NCI-H2107 treated with DMSO at 0.1 percent for 48 hours (cell line): Measurements from ENCODE around the gene ADAMTS7.
"Not testable (repeated sequence)": the region's sequence is repeated elsewhere in the genome, so short reads cannot be mapped to it uniquely, and the experiment has no call there.

ENCODE experiments used
- DNase-seq: peaks from one replicate; lab custom pipeline; 2025; ENCODE audit not compliant: unreplicated experiment; lab: John Stamatoyannopoulos, UW

The ADAMTS7 gene

DNA sequence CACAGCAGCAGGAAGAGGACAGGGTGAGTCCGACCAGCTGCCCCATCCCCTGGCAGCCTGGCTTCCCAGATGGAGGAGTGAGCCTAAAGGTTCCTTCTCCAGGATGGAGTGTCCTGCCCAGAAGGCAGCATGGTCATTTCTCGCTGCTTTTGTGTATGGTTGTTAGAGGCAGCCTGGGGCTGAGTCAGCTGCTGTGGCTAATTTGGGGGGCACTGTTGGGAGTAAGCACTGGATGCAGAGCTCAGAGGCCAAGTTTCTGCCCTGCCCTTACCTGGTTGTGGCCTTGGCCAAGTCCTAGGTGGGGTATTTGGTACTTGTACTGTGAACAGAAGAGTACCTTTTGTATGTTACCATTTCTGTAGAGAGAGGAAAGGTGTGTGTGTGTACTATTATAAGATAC lies 78.6 kb downstream of the ADAMTS7 start:
- no peak for DNase-seq

DNA sequence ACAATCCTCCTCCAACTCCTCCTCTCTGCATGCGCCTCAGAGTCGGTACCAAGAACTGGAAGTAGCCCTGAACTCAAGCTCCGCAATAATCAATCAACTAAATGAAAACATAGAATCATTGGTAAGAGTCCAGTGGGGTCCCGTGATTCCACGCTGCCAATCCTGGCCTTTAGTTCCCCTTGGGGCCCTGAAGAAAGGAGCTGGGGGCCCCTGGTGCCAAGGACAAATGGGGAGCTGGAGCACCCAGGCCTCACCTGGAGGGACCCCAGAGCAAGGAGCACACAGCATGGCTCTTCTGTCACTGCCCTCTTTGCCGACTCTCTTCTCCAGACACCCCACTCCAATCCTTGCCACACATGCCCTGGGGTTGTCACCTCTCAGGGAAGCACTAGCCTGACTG lies 80.3 kb downstream of the ADAMTS7 start:
- DNase-seq: no peak

DNA sequence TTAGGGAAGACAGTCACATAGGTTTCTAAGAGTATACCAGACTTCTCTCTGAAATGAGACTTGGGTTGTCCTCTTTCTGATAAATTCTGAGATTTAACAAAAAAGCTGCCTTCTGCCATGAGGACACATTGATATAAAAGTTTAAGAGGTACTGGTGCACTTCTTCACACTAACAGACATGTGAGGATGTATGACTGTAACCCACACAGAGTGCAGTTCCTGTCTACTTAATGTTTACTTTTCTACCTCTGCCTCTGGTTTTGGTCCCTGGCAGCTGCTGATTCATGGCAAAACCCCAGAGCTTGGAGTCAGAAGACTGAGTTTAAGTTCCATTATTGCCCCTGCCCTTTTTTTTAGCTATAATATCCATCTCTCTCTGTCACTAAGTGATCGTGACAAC lies 82.8 kb downstream of the ADAMTS7 start:
- not testable (repeated sequence) for DNase-seq

DNA sequence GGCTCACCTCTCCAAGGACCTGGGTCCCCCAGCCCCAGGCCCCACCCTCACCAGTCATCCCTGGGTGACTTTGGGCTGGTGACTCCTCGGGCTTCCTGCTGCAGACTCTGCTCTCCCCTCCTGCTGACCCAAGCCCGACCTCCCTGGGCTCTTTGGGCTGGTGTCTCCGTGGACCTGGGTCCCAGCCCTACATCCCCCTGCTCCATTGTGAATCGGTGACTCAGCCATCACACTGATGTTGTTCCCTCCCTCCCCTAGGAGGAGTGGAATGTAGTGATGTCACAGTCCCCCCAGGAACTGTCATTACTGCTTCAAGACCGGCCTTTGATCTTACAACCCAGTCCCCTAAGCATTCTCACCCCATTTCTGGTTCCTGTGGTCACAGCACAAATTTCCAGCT lies 83.7 kb downstream of the ADAMTS7 start:
- no peak for DNase-seq

GRCh38 chr15:78726870-78727551 lies 84.3 kb downstream of the ADAMTS7 start:
- DNase-seq: no peak

DNA sequence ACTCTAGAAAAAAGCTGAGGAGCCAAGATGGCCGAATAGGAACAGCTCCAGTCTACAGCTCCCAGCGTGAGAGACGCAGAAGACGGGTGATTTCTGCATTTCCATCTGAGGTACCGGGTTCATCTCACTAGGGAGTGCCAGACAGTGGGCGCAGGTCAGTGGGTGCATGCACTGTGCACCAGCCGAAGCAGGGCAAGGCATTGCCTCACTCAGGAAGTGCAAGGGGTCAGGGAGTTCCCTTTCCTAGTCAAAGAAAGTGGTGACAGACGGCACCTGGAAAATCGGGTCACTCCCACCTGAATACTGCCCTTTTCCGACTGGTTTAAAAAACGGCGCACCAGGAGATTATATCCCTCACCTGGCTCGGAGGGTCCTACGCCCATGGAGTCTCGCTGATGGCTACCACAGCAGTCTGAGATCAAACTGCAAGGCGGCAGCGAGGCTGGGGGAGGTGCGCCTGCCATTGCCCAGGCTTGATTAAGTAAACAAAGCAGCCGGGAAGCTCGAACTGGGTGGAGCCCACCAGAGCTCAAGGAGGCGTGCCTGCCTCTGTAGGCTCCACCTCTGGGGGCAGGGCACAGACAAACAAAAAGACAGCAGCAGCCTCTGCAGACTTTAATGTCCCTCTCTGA lies 91.3 kb downstream of the ADAMTS7 start:
- not testable (repeated sequence) for DNase-seq

- DNase-seq: no peak
Measured at GRCh38 chr15:78718837-78719236, 92.4 kb downstream of the ADAMTS7 start.

- DNase-seq: no peak
Measured at GRCh38 chr15:78717956-78718656, 93.2 kb downstream of the ADAMTS7 start.

DNA sequence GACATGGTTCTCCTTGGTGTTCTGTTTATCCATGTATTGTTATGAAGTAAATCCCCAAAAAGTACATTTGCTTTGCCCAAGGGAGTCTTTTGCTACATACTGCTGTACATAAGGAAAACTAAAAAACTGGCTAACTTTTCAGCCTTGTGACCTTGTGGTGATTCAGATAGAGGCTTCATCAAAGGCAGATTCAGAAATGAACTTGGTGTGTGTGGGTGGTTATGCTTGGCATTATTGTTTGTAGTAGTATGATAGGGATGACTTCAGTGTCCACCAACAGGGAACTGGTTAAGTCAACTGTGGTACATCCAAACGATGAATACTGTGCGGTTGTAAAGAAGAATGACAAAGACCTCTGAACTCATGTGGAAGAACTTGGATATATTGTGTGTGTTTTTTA lies 94.6 kb downstream of the ADAMTS7 start:
- no peak for DNase-seq

- DNase-seq: no peak
Measured at GRCh38 chr15:78715930-78716329, 95.3 kb downstream of the ADAMTS7 start.

DNA sequence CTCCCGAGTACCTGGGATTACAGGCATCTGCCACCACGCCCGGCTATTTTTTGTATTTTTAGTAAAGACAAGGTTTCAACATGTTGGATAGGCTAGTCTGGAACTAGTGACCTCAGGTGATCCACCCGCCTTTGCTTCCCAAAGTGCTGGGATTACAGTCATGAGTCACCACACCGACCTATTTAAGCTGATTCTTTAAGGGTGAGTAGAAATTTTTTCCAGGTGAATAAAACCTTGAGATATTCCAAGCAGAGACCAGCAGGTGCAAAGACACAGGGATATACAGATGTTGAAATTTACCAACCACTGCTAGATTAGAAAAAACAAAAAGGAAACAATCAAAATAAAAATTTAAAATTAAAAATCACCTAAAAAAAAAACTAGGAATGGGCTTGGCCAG lies 95.8 kb downstream of the ADAMTS7 start:
- no peak for DNase-seq

DNA sequence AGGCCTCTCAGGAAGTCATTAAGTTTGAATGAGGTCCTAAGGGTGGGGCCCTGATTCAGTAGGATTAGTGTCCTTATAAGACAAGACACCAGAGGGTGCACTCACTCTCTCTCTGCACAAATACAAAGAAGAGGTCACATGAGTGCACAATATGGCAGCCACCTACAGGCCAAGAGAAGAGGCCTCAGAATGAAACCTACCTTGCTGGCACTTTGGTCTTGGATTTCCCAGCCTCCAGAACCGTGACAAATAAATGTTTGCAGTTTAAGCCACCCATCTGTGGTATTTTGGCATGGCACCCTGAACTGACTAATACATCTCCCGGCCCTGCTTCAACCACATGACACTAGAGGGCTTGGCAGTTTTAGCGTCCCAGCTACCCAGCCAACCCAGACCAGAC lies 96.4 kb downstream of the ADAMTS7 start:
- DNase-seq: no peak

DNA sequence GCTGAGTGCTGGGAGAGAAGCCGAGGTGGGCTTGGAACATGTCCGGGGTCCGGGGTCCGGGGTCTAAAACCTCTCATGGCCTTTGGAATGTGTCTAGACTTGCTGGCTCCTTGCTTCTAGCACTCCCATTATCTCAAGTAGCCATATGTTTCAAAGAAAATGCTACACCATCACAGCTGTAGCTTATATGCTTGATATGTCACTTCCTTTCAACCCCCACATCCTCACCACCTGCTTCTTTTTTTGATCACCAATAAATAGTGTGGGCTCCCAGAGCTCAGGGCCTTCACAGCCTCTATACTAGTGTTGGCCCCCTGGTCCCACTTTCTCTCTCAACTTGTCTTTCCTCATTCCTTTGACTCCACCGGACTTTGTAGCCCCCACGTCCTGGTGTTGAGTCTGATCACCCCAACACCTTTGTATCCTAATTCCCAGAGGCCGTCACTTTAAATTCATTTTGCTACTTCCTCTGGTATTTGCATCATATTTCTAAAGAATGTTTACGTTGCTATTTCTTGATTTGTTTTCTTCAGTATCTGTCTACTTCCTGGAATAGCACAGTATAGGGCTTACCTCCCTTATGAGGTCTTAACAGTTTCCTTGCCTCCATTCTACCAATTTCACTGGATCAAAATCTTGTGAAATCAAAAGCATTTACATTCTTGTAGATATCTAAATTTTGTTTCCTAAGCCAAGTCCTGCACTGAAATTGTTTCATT lies 98.3 kb downstream of the ADAMTS7 start:
- DNase-seq: no peak

GRCh38 chr15:78711638-78712037 lies 99.6 kb downstream of the ADAMTS7 start:
- DNase-seq: no peak

DNA sequence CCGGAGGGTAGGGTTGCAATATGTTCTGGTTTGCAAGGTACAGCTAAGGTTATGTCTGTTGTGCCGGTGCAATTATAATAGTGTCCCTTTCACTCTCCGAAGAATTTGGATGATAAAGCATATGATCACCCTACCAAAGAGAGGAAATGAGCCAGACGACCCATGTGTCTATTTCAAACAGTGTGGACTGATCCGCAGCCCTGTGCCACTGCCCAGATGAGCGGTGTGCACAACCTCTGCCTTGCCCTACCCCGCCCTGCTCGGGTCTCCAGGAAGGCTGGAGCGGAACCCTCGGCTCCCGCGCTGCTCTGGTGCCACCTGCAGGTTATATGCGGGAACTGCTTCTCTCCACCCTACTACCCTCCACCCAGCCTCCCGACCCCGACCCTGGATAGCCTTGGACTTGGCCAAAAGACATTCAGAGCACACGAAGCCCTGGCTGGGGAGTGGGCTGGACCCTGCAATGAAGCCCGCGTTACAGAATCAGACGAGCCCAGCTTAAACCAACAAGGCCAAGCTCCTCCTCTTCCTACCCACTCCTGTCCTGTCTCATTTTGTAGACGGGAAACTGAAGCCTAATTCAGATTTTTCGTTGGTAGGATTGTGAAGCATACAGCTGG lies 101.9 kb downstream of the ADAMTS7 start:
- DNase-seq: peak; percentile 2
